ENCODE data around the gene RASGRF2. TPM values are rescaled to one million over a fixed set of nuclear protein-coding genes. Genes with fewer than 3 reads are reported as not detected.

Gene RASGRF2
- total RNA-seq, 1 donor from 2014 or later = 30.7 TPM

DNA sequence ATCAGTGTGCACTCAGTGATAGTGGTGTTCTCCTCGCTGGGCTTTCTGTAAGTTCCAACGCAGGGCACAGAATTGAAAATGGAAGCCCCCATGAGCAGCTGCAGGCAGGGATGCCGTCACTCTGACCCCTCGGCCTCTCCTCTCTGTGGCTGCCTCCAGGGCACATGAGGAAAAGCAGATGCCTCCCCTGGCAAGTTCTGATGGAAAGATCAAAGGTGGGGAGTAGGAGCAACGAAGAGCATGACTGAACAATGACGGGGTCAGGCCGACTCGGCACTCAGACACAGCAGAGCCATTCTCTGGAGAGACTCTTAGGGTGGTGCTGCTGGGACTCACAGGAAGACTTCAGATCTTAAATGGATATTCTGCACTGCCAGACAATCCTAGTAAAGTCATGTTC is 207.4 kb downstream of the RASGRF2 start:
- no peak for DNase-seq (ENCODE audit: low spot score)

DNA sequence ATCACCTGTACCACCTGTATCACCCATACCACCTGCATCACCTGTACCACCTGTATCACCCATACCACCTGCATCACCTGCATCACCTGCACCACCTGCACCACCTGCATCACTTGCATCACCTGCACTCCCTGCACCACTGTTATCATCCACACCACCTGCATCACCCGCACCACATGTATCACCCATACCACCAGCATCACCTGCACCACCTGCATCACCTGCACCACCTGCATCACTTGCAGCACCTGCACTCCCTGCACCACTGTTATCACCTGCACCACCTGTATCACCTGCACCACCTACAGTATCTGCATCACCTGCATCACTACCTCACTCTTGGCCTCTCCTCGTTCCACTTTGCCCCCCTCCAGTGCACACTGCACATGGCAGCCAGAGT is 209.8 kb downstream of the RASGRF2 start:
- DNase-seq (ENCODE audit: low spot score) = no peak

DNA sequence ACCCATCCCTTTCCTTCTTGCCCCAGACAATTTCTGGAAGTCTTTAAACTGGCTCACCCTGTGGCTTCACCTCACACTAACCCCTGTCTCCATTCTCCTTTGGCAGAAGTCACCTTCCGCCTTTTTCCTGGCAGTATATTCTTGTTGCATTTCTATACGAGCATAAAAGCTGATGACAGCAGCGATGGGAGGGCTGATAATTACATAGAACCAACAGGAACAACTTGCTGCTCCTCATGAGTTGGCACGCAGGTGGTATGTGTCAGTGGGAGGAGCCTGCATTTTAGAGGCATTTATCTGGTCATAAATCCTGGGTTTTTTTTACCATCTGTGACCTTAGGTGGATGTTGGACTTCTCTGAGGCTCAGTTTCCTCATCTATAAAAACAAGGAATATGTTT is 211.6 kb downstream of the RASGRF2 start:
- no peak for DNase-seq (ENCODE audit: low spot score)

DNA sequence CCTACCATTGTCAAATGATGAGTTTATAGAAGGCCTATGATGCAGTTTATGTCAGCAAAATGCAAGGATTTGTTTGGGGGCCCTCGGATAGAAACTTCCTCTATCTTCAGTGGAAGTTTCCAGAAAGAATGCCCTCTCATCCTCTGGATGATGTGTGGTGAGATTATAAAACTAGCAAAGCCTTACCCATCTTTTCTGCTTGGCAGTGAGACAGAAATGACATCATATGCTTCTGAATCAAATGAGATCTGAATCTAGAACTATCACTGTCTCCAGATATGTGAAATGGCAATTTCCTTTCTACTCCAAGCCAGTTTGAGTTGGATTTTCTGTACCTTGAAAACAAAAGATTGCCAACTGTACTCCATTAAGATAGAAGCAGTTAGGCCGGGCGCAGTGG is 212.5 kb downstream of the RASGRF2 start:
- no peak for DNase-seq (ENCODE audit: low spot score)

DNA sequence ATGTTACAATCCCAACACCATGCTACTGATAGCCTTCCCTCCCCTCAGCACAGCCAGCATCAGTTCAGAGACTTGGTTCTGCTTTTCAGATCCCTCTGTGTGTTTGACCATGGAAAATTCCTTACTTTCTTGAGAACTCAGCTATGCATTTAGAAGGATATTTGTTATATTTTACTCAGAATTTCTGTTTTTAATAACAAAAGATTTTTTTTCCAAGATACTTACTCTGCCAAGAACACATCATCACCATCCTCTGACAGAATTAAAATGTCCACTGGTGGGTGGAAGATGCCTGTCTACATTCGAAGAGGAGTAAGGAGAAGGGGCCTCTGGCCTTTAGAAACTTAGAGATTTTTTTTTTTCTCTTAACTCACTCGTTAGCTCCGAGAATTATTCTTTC is 216.9 kb downstream of the RASGRF2 start:
- DNase-seq (ENCODE audit: low spot score) = no peak

DNA sequence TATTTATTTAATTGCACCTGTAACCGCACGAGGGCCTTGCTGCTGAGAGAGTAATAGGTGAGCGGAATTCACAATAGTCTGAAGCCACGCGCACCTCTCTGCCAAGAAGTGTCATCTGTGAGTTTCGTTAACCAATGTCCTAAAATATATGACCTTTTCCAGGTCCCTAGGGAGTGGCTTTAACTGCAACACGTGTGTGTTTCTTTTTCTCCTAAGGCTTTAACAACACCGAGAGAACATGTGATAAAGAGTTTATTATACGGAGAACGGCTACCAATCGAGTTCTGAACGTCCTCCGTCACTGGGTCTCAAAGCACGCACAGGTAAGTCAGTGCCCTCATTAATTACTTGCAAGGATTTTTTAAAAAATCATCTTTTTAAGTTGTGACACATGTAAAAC is 219.8 kb downstream of the RASGRF2 start:
- no peak for DNase-seq (ENCODE audit: low spot score)

DNA sequence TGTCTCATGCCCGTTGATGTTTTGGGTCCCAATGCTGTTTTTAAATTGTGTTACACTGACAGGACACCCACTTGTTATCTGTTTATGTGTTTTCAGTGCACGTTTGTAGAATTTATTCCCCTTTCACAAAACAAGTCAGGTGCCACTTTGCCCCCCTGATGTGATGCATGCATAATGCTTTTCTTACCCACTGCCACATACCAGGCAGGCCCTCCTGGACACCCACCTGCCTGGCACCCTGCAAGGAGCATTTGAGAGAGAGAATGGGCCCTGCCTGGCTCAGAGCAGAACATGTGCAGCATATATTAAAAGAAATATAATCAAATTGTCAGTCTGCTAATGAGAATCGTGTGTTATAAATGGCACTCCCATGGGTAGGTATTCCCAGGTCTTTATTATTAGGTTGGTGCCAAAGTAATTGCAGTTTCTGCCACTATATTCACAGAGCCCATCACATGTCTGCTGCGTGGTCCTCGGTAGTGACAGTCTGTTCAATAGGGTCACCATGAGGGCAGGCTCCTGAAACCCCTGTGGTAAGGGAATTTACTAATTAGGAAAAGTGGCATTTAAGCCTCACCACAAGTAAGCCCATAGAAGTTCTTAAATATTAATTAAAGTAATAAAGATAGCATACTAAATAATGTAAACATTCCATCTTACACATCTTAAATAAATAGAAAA is 220.8 kb downstream of the RASGRF2 start:
- DNase-seq (ENCODE audit: low spot score) = no peak

DNA sequence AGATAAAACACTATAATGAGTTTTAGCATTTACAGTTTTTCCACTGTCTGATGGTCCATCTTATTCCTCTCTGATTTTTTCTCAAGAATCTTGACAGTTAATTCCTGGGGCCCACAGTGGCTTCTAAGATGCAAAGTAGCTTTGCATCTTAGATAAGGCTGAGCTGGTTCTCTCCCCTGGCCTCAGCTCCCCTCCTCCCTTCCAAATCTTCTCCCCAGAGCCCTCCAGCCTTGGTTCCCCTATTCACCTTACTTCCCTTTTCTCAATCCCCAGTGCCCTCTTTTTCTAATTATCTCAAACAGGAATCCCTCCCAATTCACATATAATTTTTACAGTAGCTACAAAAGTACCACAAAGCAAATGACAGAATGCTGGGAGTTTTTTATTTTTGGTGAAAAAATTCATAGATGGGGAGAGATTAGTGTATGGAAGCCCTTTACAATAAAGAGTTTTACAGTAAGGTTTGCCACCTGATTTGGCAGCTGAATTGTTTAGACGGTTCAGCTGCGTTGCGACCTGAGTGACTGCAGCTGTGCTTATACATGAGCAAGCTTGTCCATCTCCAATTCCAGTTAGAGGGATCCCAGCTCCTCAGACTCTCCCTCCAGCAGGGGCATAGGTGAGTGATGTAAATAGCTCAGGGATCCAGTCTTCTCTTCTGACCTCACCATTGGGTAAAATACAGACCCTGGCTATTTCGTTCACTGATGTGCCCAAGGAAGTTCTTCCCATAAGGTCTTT is 221.6 kb downstream of the RASGRF2 start:
- DNase-seq (ENCODE audit: low spot score) = no peak

DNA sequence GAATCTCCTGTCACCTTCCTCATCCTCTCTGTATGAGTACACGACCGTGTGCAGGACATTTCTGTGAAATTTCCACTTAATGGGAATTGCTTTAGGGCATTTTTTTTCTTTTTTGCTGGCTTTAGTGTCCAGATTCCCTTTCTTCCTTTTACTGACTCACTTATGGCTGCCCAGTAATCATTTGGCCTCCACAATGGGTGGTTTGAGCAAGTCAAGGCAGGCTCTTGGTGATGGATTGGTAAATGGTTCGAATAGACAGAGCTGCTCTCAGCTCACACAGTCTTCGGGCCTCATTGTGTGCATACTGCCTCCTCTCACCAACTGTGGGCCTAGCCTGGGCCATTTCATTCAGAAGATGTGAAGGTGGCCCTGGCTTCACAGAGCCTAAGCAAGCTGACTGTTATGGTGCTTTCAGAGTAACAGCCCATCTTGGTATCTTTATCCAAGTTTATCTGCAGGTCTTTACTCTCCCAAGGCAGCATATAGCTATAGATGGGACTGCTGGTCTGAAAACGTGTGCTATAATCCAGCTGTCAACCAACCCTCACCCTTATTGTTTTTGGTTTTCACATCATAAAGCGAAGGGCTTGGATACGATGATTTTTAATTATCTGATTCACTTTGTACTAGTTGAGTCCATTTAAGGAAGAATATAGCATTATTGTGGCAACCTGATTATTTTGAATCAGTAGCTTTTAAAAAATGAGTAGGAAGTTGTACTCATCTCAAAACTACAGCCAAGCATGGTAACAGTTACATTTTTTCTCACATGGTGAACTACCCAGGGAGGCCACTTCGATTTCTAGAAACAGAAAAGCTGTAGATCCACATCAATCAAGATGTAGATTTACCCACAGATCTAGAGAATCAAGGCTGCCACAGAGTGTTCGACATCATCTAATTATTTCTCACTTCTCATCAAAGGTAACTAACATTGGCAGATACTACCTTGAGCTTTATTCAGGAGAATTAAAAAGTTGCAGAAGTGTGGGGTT is 222.5 kb downstream of the RASGRF2 start:
- no peak for DNase-seq (ENCODE audit: low spot score)

DNA sequence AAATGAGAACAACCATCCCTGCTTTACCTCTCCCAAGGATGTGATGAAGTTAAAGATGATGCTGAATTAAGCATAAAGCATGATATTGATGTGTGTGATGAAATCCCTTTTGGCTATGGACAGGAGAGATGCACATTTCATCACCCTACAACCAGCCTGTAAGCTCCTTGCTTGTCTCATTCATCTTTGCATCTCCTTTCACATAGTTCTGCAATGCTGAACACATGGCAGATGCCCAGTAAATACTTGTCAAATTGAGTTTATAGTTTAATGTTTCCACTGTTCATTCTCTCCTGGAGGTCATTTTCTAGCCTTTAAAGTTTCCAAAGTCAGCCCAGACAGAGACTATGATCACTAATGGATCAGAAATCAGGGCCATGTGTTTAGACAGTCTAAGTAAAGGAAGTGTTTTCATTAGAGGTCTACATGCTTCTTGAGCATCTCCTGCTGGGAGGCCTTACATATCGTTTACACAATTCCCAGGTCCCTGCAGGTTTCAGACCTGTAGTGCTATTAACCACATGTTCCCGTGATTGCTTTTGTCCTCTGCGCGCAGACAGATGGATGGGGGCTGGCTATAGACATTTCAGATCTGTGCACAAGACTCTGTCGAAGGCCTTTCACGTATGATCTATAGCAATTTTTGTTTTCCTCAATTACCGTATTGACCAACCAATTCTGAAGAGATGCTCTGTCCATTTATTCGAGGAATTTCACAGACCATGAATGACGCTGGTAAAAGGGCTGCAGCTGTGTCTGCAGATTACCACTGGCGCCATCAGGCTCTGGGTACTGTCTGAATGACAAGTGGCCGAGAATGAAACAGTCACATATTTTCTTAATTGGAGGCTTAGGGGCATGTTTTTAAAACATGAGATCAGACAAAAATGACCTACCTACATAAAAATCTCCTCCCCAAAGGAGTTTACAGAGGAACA is 223.9 kb downstream of the RASGRF2 start:
- DNase-seq (ENCODE audit: low spot score) = no peak

DNA sequence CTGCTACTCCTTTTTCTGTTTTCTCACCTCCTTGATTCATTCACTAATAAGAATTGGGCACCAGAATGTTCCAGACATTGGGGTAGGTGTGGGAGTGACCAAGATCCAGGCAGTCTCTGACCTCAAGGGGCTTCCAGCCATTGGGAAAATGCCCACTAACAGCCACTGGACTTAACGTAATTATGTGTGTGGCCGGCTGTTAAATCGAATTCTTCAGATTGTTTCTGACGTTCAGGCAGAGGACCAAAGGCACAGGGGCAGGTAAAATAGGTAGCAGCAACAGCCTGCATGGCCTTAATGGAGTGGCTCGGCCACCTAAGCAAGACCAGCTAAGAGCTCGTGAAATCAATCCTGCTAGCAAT is 224.6 kb downstream of the RASGRF2 start:
- no peak for DNase-seq (ENCODE audit: low spot score)

DNA sequence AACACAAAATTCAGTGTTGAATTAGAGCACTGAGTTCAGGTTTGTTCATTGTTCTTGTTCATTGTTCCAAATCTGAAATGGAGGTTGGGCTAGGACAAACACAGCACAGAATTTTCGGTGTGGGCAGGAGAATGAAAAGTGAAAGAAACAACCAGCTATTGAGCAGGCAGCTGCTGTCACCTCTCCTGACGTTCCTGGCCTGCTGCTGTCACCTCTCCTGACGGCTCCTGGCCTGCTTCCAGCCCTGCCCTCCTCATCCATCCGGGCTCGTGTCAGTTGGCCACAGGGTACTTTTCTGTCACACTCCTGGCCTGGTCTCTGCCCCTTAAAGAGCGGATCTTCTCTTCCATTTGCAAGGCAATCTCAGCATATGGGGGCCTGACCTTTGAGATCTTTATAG is 227.7 kb downstream of the RASGRF2 start:
- no peak for DNase-seq (ENCODE audit: low spot score)

DNA sequence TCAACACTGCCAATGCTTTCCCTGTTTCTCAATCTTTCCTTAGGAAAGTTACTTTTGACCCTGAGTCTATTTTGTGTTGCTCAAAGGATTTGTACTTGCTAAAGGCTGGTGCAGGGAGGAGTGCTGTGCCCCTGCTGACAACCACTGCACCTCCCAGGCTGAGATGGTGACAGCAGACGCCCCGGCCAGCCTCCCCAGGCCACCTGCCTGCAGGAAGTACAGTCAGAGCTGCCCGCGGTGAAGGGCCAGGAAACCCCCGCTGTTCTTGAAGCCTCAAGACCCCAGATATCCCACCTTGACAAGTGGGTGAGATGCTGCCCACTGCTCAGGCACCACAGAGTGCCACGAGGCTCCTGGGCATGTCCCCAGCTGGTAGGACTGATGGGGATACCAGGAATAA is 228.8 kb downstream of the RASGRF2 start:
- DNase-seq (ENCODE audit: low spot score) = no peak

DNA sequence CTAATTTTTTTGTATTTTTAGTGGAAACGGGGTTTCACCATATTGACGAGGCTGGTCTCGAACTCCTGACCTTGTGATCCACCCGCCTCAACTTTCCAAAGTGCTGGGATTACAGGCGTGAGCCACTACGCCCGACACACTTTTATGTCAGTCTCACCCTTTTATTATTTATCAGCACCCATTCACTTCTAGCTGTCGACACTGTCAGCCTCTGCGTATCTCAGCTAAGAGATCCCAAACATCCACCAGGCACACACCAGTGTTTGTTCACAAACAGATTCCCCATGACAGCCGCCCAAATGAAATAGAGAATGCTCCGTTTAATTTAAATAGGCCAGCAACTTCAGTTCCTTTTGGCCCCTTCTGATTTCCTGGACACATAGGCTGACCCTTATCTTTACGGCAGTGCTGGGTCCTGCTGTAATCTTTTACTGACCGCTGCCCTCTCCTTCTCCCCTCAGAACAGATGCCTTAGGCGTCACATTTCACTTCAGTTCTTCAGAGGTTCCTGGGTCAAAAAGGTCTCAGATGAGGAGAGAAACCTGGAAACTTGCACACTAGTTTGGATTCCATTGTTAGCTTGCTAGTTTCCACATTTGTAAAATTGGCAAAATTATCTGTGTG is 229.8 kb downstream of the RASGRF2 start:
- DNase-seq (ENCODE audit: low spot score) = no peak

DNA sequence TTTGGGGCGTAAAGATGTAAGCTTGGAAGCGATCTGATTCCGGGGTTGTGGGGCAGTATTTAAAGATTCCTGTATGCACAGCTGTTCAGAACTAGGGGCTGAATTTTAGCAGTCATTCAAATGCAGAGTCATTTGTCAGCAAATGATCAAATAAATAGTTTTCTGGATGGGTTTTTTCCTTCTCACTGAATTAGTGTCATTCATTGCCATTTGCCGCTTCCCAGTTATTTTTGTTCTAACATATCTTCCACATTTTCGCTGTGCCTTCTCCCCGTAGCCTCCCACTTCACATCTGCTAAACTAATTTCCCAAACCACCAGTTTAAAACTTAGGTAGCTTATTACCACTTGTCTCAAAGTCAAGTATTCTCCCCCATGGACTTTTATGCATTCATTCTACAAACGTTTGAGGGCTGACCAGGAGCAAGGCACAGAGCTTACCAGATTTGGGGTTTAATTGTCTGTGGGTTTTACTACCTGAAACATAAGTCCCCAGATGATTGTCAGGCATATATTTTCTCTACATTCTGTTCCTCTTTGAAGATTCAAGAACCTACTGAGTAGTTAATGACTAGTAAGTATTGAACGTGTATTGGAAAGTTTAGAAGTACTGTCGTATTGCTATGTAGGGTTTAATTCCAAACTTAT is 231.7 kb downstream of the RASGRF2 start:
- no peak for DNase-seq (ENCODE audit: low spot score)

DNA sequence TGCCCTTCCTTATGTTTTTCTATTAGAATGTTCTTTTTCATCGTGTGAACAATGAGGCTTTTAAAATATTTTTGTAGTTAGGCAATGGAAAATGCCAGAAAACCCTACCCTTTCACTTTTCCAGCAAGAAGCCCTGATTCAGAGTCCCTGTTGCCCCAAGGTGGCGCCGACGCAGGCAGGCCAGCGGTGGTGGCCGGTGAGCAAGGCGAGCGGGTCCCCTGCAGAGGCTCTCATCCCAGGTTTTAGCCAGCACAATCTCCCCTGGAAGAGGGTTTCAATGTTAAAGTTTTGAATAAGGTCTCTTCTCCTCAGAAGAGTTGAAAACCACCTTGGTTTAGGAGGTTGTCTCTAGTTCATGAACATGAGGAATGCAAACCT is 232.2 kb downstream of the RASGRF2 start:
- DNase-seq (ENCODE audit: low spot score) = no peak

DNA sequence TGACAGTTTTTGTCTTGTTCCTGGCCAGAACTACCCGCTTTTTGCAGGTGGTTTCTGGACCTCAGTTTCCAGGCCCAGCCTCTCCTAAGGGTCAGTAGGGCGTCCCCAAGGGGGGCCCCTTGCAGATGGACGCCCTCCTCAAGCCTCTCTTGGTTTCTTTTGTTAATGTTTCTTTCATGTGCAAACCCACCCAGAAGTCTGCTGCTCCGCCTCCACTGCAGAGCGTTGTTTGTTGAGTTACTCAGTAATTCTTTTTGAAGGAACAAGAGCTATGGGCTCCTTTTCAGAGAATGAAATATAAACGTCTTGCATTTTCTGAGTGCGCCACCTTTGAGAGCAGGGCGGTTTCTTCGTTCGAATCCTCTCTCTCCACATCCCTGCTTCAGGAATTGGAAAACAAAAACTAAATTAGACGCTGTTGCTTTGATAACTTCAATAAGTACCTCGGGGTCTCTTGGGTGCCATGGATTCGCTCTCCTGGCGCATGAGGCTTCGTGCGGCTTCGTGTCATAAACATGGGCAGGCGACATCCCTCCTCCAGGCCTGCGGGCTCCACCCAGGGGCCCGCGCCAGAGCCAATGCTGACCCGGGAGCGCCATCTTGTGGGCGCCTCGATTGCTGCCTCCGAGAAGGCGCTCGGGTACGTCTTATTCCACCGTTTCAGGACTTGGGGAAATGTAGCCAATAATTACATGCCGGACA is 234.6 kb downstream of the RASGRF2 start:
- peak; percentile 93 for DNase-seq (ENCODE audit: low spot score)

DNA sequence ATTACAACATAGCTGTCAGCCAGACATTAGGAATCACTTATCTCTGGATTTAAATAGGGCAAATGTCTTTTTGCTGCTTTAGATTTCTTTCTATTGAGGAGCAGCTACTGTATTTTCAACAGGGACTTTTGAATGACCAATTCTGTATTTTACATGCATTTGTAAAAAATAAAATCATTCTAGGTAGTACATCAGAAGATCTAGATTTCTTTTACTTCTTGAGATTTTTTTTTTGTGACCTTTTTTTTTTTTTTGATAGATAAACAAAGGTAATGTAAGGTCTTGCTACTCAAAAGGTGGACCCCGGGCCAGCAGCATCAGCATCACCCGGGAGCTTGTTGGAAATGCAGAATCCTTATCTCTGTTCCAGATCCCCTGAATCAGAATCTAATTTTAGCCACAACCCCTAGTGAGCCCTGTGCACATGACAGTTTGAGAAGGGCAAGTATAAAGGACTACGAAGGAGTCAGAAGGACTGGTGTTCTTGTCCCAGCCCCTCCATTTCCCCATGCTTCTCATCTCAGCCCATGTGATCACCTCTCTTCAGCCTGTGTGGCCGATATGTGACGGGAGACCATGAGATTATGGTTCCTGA is 235.3 kb downstream of the RASGRF2 start:
- no peak for DNase-seq (ENCODE audit: low spot score)

DNA sequence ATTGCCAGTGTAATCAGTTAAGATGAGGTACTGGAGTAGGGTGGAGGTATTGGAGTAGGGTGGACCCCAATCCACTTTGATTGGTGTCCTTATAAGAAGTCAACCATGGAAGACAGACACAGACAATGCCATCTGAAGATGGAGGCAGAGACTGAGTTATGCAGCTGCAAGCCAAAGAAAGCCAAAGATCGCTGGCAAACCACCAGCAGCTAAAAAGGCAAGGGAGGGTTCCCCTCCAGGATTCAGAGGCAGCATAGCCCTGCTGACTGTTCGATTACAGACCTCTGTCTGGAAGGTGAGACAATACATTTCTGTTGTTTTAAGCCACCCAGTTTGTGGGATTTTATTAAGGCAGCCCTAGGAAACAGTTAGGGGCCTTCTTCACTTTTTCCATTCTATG is 242.5 kb downstream of the RASGRF2 start:
- no peak for DNase-seq (ENCODE audit: low spot score)
